Measurements from ENCODE around the gene MPDZ. TPM values are rescaled to one million over a fixed set of nuclear protein-coding genes. Genes with fewer than 3 reads are reported as not detected.

MPDZ gene
- total RNA-seq, 1 experiment from 2014 or later = 0.12 TPM

DNA sequence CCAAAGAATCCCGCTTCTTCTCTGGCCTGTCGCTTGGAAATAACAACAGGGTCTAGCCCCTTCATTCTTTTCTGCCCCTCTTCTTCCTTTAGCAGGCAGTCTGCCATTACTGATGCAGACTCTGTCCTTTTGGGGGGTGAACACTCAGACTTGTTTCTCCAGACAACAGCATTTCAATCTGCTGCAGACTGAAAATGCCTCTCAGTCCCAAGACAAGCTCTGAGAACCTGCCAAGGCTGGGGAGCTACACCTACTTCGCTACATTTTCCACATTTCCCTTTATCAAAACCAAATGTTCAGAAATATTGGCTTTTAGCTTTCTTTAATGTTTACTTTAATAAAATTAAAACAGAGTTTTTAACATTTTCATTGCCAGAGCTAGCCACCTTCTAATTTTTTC is 152.4 kb downstream of the MPDZ start:
- intact Hi-C loops (cut with micrococcal nuclease) = no loop called here
- DNase-seq (ENCODE audit: low read depth, low spot score) (no peak), ATAC-seq (no peak)
- H3K9me2 ChIP-seq (ENCODE audit: insufficient read depth) = no peaks in the 10 kb centered on the region
- TF ChIP-seq POLR2A (IDR thresholded peaks at IDR 0.05; ENCODE audit: borderline replicate concordance, extremely low read depth, insufficient read depth, insufficient read length) = no peak
- no peak for TF ChIP-seq ELF1 (IDR thresholded peaks at IDR 0.05; ENCODE audit: borderline replicate concordance, low read depth)
- TF ChIP-seq, protein P1, sequence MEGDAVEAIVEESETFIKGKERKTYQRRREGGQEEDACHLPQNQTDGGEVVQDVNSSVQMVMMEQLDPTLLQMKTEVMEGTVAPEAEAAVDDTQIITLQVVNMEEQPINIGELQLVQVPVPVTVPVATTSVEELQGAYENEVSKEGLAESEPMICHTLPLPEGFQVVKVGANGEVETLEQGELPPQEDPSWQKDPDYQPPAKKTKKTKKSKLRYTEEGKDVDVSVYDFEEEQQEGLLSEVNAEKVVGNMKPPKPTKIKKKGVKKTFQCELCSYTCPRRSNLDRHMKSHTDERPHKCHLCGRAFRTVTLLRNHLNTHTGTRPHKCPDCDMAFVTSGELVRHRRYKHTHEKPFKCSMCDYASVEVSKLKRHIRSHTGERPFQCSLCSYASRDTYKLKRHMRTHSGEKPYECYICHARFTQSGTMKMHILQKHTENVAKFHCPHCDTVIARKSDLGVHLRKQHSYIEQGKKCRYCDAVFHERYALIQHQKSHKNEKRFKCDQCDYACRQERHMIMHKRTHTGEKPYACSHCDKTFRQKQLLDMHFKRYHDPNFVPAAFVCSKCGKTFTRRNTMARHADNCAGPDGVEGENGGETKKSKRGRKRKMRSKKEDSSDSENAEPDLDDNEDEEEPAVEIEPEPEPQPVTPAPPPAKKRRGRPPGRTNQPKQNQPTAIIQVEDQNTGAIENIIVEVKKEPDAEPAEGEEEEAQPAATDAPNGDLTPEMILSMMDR (IDR thresholded peaks at IDR 0.05 in 2 of 3, conservative IDR thresholded peaks at IDR 0.05 in 1 of 3; ENCODE audit: borderline replicate concordance in 1 of 3, insufficient read depth in 1 of 3, low read depth in 2 of 3, low read length in 2 of 3) = no peak
- no peak overlapping the region for H3K27ac ChIP-seq (ENCODE audit: low read depth, low read length)
- CTCF ChIA-PET = no interaction called here
- no peak overlapping the region for H3K9ac ChIP-seq (ENCODE audit: low read length)
- POLR2A ChIA-PET = no interaction called here
- RAD21 ChIA-PET (ENCODE audit: low non-redundant PET in 1 of 2, low total read pairs in 2 of 2, uncharacterized antibody in 2 of 2, unreplicated experiment in 2 of 2) = no interaction called here
- H3K79me2 ChIP-seq (ENCODE audit: insufficient read depth, low read length) = no peaks in the 10 kb centered on the region
- H4K20me1 ChIP-seq (ENCODE audit: insufficient read depth) = no peaks in the 10 kb centered on the region
- no peak overlapping the region for H2AFZ ChIP-seq (ENCODE audit: low read depth, low read length, poor library complexity, severe bottlenecking)
- no peak overlapping the region for H3K4me3 ChIP-seq (replicated peaks in 1 of 2; ENCODE audit: low read depth in 1 of 2, low read length in 2 of 2)
- no peaks in the 10 kb centered on the region for H3K4me1 ChIP-seq (ENCODE audit: control insufficient read depth in 1 of 2, insufficient read depth in 2 of 2, low read length in 2 of 2)
- H3K27me3 ChIP-seq (ENCODE audit: insufficient read depth, low read length) = no peaks in the 10 kb centered on the region
- H3K36me3 ChIP-seq (ENCODE audit: control insufficient read depth in 1 of 2, insufficient read depth in 2 of 2, low read length in 2 of 2) = no peaks in the 10 kb centered on the region
- H3K4me2 ChIP-seq (ENCODE audit: low read length) = no peak overlapping the region
- BruUV-seq (replicated peaks) = no TSS peak
- H3K9me3 ChIP-seq (ENCODE audit: control insufficient read depth in 1 of 2, insufficient read depth in 1 of 2, low read depth in 1 of 2, low read length in 2 of 2) = no peaks in the 10 kb centered on the region

DNA sequence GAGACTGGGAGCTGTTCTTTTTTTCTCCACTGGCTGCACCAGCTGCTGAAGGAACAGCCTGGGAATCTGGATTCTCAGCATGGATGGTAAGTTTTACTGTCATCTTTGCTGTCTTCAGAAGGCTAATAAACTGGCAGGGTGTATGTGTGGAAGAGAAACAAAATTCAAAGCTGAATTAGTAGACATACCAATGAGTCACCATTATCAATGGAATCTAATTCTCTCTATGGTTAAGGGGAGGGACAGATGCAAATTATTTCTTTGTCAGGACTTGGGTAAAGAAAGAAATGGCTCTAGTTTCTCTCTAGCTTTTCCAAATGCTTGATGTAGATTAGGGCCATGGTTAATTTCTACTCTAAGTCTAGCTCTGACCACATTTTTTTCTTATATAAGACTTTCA is 154.2 kb downstream of the MPDZ start:
- H4K20me1 ChIP-seq (ENCODE audit: insufficient read depth) = no peaks in the 10 kb centered on the region
- no peak overlapping the region for H3K9ac ChIP-seq (ENCODE audit: low read length)
- TF ChIP-seq TCF7L2 (IDR thresholded peaks at IDR 0.05; ENCODE audit: borderline replicate concordance, extremely low read depth, insufficient read depth, insufficient read length) = no peak
- TF ChIP-seq EGR1 (IDR thresholded peaks at IDR 0.05; ENCODE audit: low read depth) = no peak
- TF ChIP-seq FOSL1 (IDR thresholded peaks at IDR 0.05; ENCODE audit: low read depth) = no peak
- no peak for ATAC-seq
- H3K4me2 ChIP-seq (ENCODE audit: low read length) = no peak overlapping the region
- BruUV-seq (replicated peaks) = no TSS peak
- H3K79me2 ChIP-seq (ENCODE audit: insufficient read depth, low read length) = no peaks in the 10 kb centered on the region
- intact Hi-C loops (cut with micrococcal nuclease) = no loop called here
- ChIA-PET CTCF (no interaction called here), POLR2A (no interaction called here), RAD21 (ENCODE audit: low non-redundant PET in 1 of 2, low total read pairs in 2 of 2, uncharacterized antibody in 2 of 2, unreplicated experiment in 2 of 2) (no interaction called here)
- H3K27me3 ChIP-seq (ENCODE audit: insufficient read depth, low read length) = no peaks in the 10 kb centered on the region
- H3K27ac ChIP-seq (ENCODE audit: low read depth, low read length) = no peak overlapping the region
- no peak for DNase-seq (ENCODE audit: low read depth, low spot score)
- no peaks in the 10 kb centered on the region for H3K36me3 ChIP-seq (ENCODE audit: control insufficient read depth in 1 of 2, insufficient read depth in 2 of 2, low read length in 2 of 2)
- H3K4me1 ChIP-seq (ENCODE audit: control insufficient read depth in 1 of 2, insufficient read depth in 2 of 2, low read length in 2 of 2) = no peaks in the 10 kb centered on the region
- H3K9me2 ChIP-seq (ENCODE audit: insufficient read depth) = no peaks in the 10 kb centered on the region
- H3K4me3 ChIP-seq (replicated peaks in 1 of 2; ENCODE audit: low read depth in 1 of 2, low read length in 2 of 2) = no peak overlapping the region
- no peak overlapping the region for H2AFZ ChIP-seq (ENCODE audit: low read depth, low read length, poor library complexity, severe bottlenecking)
- H3K9me3 ChIP-seq (ENCODE audit: control insufficient read depth in 1 of 2, insufficient read depth in 1 of 2, low read depth in 1 of 2, low read length in 2 of 2) = no peaks in the 10 kb centered on the region

All from HCT116 (cell line).